OCI-LY3 (cell line): ENCODE results near the gene GPM6B.

ENCODE experiments used
- CTCF ChIP-seq: fragments of 200-600, 300-600 bp; sonication (generic); IDR thresholded peaks from 2 replicates; pipeline ENCODE4 v1.5.1; 2014; ENCODE audit warnings: antibody characterized with exemption, low read length, low read depth
- EZH2phosphoT487 ChIP-seq: fragments of 200-600 bp; shearing (Covaris generic); IDR thresholded peaks from 2 replicates; pipeline ENCODE4 v1.6.1; 2018; ENCODE audit warnings: antibody characterized with exemption, mixed run types, low read depth

- TF ChIP-seq CTCF (no peak), EZH2phosphoT487 (no peak)
Observed at GRCh38 chrX:13721819-13722519, 94.9 kb downstream of the GPM6B start.
